ENCODE measurements around the gene WSCD2.

GRCh38 chr12:108170164-108170563, 41.1 kb downstream of the WSCD2 start:
- TF ChIP-seq CTCF (IDR thresholded peaks at IDR 0.05; ENCODE audit: poor library complexity, severe bottlenecking), result no peak
- TF ChIP-seq RAD21 (conservative IDR thresholded peaks at IDR 0.05), result no peak
- no peak for TF ChIP-seq EP300 (conservative IDR thresholded peaks at IDR 0.05; ENCODE audit: poor library complexity, severe bottlenecking)
- TF ChIP-seq POLR2AphosphoS5 (IDR thresholded peaks at IDR 0.05), result no peak

Measured in neural cell (in vitro differentiated cells).